Adrenal gland (tissue), 12 donors: ENCODE results near the gene TSPEAR. TPM values are rescaled to one million over a fixed set of nuclear protein-coding genes. Genes with fewer than 3 reads are reported as not detected.
"Not testable (repeated sequence)": the region's sequence is repeated elsewhere in the genome, so short reads cannot be mapped to it uniquely, and the experiment has no call there.

Source experiments
- DNase-seq, 7 donors: peaks; one replicate each; pipeline ENCODE4 v3.0.0-alpha.2; 2019 to 2020
- H3K27ac ChIP-seq, 5 donors: fragments of 200-600 bp; sonication (generic) in 4 of 5; 1 replicate in 3 of 5; 2 replicates in 2 of 5; pipeline versions ENCODE4 v1.5.1 to v1.8.0; 2016 to 2020; ENCODE audit warnings: mild to moderate bottlenecking in 1 of 5
- H3K27me3 ChIP-seq: fragments of 200-600 bp; 2 replicates; pipeline ENCODE4 v1.8.0; 2021
- H3K36me3 ChIP-seq, 2 donors: fragments of 200-600 bp; replicated peaks in 1 of 2; 1 replicate in 1 of 2; 2 replicates in 1 of 2; pipeline versions ENCODE4 v1.5.1 to v1.8.0; 2018 to 2022
- H3K4me1 ChIP-seq, 2 donors: fragments of 200-600 bp; replicated peaks in 1 of 2; 1 replicate in 1 of 2; 2 replicates in 1 of 2; pipeline versions ENCODE4 v1.5.1 to v1.8.0; 2018 to 2021
- H3K4me3 ChIP-seq, 4 donors: fragments of 200-600 bp; sonication (generic) in 3 of 4; one replicate each; pipeline ENCODE4 v1.5.1; 2016 to 2018
- H3K9me3 ChIP-seq, 3 donors: fragments of 200-600 bp; sonication (generic) in 1 of 3; replicated peaks in 1 of 3; 1 replicate in 2 of 3; 2 replicates in 1 of 3; pipeline versions ENCODE4 v1.5.1 to v1.8.0; 2016 to 2021
- CTCF ChIP-seq, 6 experiments: fragments of 450-650 bp in 4 of 6; fragments of 200-600 bp in 2 of 6; sonication (generic) in 1 of 6; IDR thresholded peaks; 1 replicate in 5 of 6; 2 replicates in 1 of 6; pipeline versions ENCODE4 v1.5.1 to v1.8.0; 2016 to 2021; ENCODE audit warnings: antibody characterized with exemption in 6 of 6, mild to moderate bottlenecking in 2 of 6, moderate library complexity in 1 of 6
- POLR2A ChIP-seq, 2 donors: fragments of 450-650 bp; IDR thresholded peaks; one replicate each; pipeline ENCODE4 v1.6.1; 2017; ENCODE audit warnings: antibody characterized with exemption in 2 of 2, mild to moderate bottlenecking in 2 of 2, moderate library complexity in 1 of 2
- WGBS, 4 donors: extraction: QIAGEN DNeasy Blood & Tissue Kit in 2 of 4; methylation state at CpG; one replicate each; pipeline versions ENCODE4 v1.1.5 to v1.1.7; 2013 to 2017; 5-methylcytosine and 5-hydroxymethylcytosine counted together
- intact Hi-C, 2 donors: fragments of 100-400 bp; cut with DNase I; formaldehyde crosslinking; loops; one replicate each; pipeline versions ENCODE4 v1.14.1 to v1.15.0; 2022 to 2023
- polyA plus RNA-seq, 3 donors: library from polyadenylated mRNA; stranded (reverse); fragments of 200-250 nt in 2 of 3; fragments of 350-450 nt in 1 of 3; fragmentation: Illumina TruSeq in 1 of 3; extraction: RNeasy Lipid Tissue Mini Kit (QIAGEN cat#74804) in 1 of 3; gene quantifications; one replicate each; pipeline ENCODE4 v1.2.3, GENCODE V29; 2013 to 2014
- total RNA-seq, 9 donors: library from RNA; depleted of rRNA in 4 of 9; stranded (reverse); fragments of >200 nt in 4 of 9; fragments of 120-200 nt in 1 of 9; fragmentation: NEBNext Ultra II Directional in 1 of 9; extraction: Animal tissue kit (Norgen Biotek cat#: 25700) in 1 of 9; gene quantifications; one replicate each; pipeline versions ENCODE4 v1.1.0 to v1.2.4, GENCODE V29; 2013 to 2023
- donor health status: healthy with polysubstance abuse.
- donor health status: Bipolar disorder and iron deficiency.
- donor health status: DM: yes; HTN: yes; CAD: no.
- donor health status: DM: no; HTN: no; CAD: no.
- donor health status: DM: no; HTN: no; CAD: no.
- donor health status: DM: yes; HTN: yes; CAD: no.

Gene TSPEAR
- total and polyA plus RNA-seq, 12 donors = not detected

- Histone ChIP-seq H3K27ac (no peak overlapping the region), H3K4me3 (no peak overlapping the region), H3K36me3 (no peaks in the 10 kb centered on the region), H3K4me1 (no peaks in the 10 kb centered on the region), H3K9me3 (no peaks in the 10 kb centered on the region), H3K27me3 (no peaks in the 10 kb centered on the region)
- intact Hi-C loops = no loop called here
- DNase-seq = no peak
- TF ChIP-seq CTCF (IDR thresholded peaks at IDR 0.05) (no peak), POLR2A (IDR thresholded peaks at IDR 0.05) (no peak)
- 0 to 45% (median 18%) methylated on average over 1 of the region's 1 CpG for WGBS, 4 donors
These were observed 146.3 kb downstream of the TSPEAR start for GRCh38 chr21:44564886-44565598.

GRCh38 chr21:44564099-44564498, 147.3 kb downstream of the TSPEAR start:
- TF ChIP-seq POLR2A (IDR thresholded peaks at IDR 0.05) = no peak
- no peak for TF ChIP-seq CTCF (IDR thresholded peaks at IDR 0.05)
- no peaks in the 10 kb centered on the region for H3K36me3 ChIP-seq
- no peaks in the 10 kb centered on the region for H3K27me3 ChIP-seq
- intact Hi-C loops = no loop called here
- no peak for DNase-seq
- no peak overlapping the region for H3K27ac ChIP-seq
- no peaks in the 10 kb centered on the region for H3K4me1 ChIP-seq
- no peak overlapping the region for H3K4me3 ChIP-seq
- 84 to 98% (median 88%) methylated on average over 1 of the region's 1 CpG for WGBS, 4 donors
- no peaks in the 10 kb centered on the region for H3K9me3 ChIP-seq

GRCh38 chr21:44558695-44559094, 152.7 kb downstream of the TSPEAR start, which contains the start of gene KRTAP10-3:
TSS of gene KRTAP10-3 (minus strand) at chr21:44558795. CDS start at chr21:44558715, 80 bp downstream.
- 48 to 60% (median 59%) methylated on average over 5 of the region's 5 CpGs for WGBS, 4 donors

GRCh38 chr21:44558329-44558675, 153.1 kb downstream of the TSPEAR start:
- DNase-seq, H3K36me3 ChIP-seq, H3K9me3 ChIP-seq, H3K4me1 ChIP-seq, H3K27ac ChIP-seq, H3K27me3 ChIP-seq, H3K4me3 ChIP-seq: not testable (repeated sequence)
- 46 to 73% (median 61%) methylated on average over 2 to 10 of the region's 10 CpGs for WGBS, 4 donors
- intact Hi-C loops = loop anchor here in 1 of 2 donors (10.0 kb wide), 1 partner anchor 196 kb away; no protein-coding TSS in a partner anchor

More at GRCh38 chr21:44558695-44559094, 152.7 kb downstream of the TSPEAR start, which contains the start of gene KRTAP10-3:
- intact Hi-C loops = loop anchor here in 1 of 2 donors (10.0 kb wide), 1 partner anchor 196 kb away; no protein-coding TSS in a partner anchor
- H3K36me3 ChIP-seq = no peaks in the 10 kb centered on the region
- TF ChIP-seq POLR2A (IDR thresholded peaks at IDR 0.05) = no peak
- no peak for TF ChIP-seq CTCF (IDR thresholded peaks at IDR 0.05)
- no peak within 1 kb of the TSS for H3K27ac ChIP-seq
- H3K4me3 ChIP-seq = no peak within 1 kb of the TSS
- H3K4me1 ChIP-seq = no peaks in the 10 kb centered on the region
- no peak for DNase-seq
- H3K9me3 ChIP-seq = no peaks in the 10 kb centered on the region
- H3K27me3 ChIP-seq = peaks cover 8% of the 10 kb centered on the region
